Fibroblast of lung (primary cell): ENCODE results near the gene SLIT2.

ENCODE experiments used
- EZH2 ChIP-seq: IDR thresholded peaks from 2 replicates; pipeline ENCODE4 v1.5.1; 2012; ENCODE audit warnings: low read length, control low read depth, mild to moderate bottlenecking; ENCODE audit errors: missing control alignments
- TF ChIP-seq, protein P1 (sequence below), 2 donors: IDR thresholded peaks in 1 of 2; conservative IDR thresholded peaks in 1 of 2; 1 replicate in 1 of 2; 2 replicates in 1 of 2; pipeline ENCODE4 v1.5.1; 2011 to 2012; ENCODE audit warnings: low read length in 2 of 2, control low read depth in 1 of 2, inconsistent platforms in 1 of 2, low read depth in 1 of 2, mild to moderate bottlenecking in 1 of 2

DNA sequence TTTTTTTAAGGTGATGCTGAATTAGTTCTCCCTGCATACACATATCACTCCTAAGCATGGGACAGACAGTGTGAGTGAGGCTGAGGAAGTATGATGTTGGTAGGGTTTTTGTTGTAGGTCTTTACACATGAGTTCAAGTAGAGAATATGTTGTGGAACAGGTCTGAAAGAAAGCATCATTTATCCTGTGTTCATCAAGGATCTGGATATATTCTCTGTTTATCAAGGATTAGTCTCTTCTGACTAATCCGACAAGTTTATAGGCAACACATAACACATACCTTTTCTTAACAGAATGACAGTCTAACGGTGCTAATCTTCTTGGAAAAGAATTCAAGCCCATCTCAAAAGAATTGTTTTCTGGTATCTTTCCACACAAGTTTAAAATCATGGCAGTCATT, 10.5 kb downstream of the SLIT2 start:
- TF ChIP-seq, protein P1, sequence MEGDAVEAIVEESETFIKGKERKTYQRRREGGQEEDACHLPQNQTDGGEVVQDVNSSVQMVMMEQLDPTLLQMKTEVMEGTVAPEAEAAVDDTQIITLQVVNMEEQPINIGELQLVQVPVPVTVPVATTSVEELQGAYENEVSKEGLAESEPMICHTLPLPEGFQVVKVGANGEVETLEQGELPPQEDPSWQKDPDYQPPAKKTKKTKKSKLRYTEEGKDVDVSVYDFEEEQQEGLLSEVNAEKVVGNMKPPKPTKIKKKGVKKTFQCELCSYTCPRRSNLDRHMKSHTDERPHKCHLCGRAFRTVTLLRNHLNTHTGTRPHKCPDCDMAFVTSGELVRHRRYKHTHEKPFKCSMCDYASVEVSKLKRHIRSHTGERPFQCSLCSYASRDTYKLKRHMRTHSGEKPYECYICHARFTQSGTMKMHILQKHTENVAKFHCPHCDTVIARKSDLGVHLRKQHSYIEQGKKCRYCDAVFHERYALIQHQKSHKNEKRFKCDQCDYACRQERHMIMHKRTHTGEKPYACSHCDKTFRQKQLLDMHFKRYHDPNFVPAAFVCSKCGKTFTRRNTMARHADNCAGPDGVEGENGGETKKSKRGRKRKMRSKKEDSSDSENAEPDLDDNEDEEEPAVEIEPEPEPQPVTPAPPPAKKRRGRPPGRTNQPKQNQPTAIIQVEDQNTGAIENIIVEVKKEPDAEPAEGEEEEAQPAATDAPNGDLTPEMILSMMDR (conservative IDR thresholded peaks at IDR 0.05 in 1 of 2, IDR thresholded peaks at IDR 0.05 in 1 of 2; ENCODE audit: low read depth in 1 of 2, low read length in 2 of 2), result no peak
- no peak for TF ChIP-seq EZH2
